ENCODE results near the gene EXT2.

EXT2 gene

DNA sequence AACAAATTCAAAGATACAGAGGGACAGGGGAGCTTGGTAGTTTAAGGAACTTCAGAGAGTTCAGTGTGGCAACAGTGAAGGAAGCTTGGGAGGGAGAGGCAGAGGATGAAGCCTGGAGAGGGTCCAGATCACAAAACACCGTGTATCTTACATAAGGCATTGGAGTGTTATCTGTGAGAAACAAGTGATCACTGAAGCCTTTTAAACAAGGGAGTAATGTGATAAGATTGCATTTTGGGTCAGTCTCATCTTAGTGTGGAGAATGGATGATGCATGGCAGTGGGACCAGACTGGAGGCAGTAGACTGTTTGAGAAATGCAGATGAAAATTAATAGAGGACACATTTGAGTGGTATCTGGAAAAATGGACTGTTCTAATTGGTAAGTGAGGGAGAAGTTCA is 79.4 kb downstream of the EXT2 start:
- DNase-seq = no peak

DNA sequence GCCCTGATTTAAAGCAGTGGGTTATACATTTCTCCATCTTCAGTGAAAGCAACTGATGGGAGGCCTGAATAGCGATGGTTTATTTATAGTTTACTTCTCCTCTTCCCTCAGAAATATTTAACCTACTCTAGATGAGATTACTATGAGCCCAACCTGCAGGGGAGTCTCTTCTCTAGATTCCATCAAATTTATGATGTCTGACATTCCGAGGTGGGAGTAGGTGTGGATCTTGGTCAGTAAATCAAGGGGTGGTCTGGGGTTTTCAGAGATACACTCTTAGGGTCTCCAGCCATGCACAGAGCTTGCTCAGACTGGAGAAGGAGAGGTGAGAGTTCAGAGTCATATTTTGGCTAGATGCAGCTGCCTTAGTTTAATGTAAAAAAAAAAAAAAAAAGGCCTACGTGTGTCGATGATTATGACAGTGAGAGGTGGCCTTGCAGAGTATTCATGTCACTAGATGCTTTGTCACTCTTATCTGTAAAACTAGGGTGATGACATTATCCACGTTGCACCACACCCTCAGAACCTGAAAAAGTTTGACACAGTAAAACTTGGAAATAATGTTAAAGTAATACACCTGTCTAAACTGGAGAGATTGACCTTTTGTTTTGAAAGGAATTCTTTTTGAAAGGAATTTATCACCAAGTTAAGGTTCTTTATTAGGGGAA is 81.2 kb downstream of the EXT2 start:
- DNase-seq = no peak

- no peak for DNase-seq
These were observed 82.4 kb downstream of the EXT2 start for GRCh38 chr11:44177905-44178304.

- DNase-seq = no peak
These were observed 82.9 kb downstream of the EXT2 start for GRCh38 chr11:44178381-44178780.

GRCh38 chr11:44179173-44179572 is 83.7 kb downstream of the EXT2 start:
- DNase-seq = no peak

- DNase-seq = no peak
These were observed 84.6 kb downstream of the EXT2 start for GRCh38 chr11:44180107-44180506.

DNA sequence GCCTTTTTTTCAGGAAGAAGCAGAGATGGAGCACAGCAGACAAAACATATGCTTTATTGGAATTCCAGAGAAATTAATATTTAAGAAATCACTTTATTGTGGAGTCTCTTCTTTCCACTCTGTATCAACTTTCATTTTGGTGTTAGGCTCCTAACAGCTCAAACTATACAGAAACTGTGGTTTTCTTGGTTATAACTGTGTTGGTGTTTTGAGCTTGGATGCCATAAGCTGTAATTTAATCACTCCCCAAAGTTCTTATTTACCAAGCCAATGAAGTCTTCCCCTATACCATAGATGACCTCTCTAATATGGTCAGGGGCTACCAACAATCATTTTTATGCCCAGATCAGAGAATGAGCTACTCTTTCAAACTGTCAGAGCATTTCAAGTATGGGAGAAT is 90.0 kb downstream of the EXT2 start:
- no peak for DNase-seq

- DNase-seq = no peak
These were observed 90.9 kb downstream of the EXT2 start for GRCh38 chr11:44186321-44186930.

- DNase-seq = no peak
These were observed 93.2 kb downstream of the EXT2 start for GRCh38 chr11:44188643-44189042.

DNA sequence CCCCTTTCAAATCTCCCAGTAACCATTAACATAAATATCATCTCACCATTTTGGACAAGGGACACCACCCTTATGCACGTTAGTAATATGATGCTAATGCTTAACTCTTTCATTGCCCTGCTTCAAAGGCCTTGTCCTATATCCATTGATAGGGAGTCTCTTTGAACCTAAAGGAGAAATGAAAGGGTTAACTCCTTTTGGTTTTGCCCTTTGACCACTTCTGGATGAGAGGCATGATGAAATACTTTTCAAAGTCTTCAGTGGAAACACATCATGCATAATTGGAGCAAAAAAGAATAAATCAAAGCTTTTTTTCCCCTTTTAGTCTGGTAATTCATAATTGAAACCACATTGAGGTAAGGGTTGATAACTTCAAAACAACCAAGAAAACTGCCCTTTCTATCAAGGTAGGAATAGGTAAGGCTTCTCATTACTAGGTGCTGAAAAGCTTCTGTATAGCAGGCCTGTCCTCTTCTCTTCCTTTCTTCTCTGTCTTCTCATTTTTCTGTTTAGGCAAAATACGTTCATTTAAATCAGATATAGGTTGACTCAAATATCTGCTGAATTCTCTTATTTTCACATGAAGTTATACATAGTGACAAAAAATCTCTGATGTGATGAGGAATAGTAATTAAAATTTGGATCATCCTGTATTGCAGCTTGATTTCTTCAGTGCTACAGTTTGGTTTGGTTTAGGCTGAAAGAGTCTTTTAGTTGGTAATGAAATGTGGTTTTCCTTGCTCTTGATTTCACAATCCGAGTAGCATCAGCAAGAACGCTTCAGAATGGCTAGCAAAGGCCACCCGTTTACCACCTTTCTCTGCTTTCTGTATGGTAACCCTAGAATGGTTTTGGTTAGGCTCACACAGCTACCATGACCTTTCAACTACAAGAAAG is 94.8 kb downstream of the EXT2 start:
- no peak for DNase-seq

DNA sequence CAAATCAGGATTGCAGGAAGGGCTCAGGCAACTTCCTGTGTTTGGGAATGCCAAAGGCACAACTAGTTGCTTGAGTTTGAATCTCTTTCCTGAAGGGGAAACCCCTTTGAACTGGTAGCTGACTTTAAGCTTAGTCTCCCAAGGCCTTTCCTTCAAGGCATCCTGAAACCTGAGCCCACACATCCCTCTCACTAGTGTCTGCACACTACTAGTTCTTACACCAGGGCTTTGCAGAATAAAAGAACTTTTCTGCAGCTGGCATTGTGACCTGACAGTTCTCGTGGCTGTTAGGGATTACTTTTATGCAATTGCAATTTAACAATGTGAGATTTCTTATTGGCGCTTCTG is 95.4 kb downstream of the EXT2 start:
- DNase-seq = no peak

DNA sequence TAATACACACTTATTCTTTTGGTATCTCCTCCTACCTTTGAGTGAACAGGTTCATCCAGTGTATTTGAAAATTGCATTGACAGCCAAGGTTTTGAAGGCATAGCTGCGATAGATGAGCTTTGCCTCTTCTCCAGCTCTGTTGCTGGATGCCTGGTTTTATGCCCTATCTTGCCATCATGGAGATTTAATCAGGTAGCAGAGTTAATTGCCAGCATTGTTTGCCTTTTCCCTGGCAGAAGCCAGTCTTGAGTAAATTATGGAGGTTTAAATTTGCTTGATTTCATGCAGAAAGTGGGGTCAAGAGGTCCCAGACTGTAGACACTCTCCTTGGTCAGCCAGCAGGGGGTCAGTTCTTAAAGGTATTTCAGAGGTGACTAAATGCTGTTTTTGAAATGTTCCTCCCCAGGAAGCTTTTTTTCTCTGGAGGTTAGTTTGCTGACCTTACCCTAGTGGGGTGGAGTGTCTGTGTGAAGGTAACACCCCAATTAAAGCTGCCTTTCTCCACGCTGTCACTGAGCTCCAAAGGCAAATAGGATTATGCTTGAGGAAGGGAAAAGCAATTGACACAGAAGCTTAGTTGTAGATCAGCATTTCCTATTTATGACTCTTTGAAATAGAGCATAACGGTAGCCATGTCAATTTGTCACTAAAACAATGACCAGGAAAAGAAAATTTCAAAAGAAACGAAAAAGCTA is 96.0 kb downstream of the EXT2 start:
- no peak for DNase-seq

DNA sequence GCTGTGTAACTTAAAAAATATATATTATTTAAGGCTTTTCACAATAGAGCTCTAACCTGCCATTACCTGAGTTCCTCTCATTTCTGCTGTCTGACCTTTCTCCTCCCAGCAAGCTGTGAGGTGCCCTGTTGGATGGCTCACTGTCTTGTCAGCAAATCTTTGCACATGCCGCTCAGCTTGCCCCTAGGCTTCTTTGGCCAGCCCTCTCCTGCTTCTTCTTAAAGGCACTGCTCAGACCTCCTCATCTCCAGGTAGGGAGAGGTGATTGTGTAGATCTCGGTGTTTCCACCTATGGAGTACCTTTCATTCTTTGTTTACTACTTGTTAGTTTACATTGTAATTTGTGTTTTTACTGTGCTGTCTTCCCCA is 96.5 kb downstream of the EXT2 start:
- DNase-seq = no peak

DNA sequence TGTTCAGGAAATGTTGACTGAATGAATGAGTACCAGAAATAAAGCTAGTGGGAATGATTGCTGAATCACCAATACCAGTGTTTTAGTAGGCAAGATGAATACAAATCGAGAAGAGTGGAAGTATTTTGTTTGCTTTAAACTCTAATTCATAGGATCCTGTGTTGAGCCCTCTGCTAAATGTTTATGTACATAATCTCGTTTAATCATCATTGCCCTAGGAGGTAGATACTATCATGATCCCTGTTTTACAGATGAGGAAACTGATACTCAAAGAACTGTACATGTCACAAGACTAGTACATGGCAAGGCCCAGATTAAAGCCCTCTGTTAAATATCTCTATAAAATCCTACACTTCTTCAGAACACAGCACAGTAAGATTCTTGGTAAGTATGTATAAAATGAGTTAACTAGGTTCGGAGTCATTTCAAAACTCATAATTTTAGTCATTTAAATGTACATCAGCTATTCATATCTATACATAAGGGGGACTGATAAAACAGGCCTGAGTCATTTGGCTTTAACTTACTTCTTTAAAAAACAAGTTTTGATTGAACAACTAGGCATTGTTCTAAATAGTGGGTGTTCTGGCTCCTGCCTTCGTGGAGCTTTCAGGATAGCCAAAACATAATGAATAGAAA is 97.1 kb downstream of the EXT2 start:
- no peak for DNase-seq

- DNase-seq = no peak
These were observed 98.4 kb downstream of the EXT2 start for GRCh38 chr11:44193856-44194255.

DNA sequence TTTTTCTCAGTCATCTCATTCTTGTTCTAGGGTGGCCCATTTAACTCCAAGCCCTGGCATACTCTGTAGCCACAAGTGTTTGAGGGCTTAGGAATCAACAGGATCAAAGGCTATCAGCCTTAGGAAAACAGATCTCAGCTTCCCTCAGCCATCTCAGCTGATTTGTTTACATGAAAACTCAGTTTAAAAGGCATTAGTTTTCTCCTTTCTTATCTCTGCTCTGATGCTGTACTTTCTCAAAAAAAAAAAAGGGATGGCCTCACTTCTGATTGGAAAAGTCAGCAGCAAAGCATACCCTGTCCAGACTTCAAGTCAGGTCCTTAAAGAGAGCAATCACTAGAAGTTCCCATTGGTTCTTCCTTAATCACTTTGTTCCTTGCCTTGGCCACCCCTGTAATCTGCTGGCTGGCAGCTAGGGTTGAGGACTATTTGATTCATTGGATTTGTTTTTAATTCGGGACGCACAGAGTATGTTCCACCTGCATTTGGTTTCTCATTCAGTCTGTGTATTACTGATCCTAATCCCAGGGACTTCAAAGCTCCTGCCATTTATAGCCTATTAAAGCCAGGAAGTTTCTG is 102.8 kb downstream of the EXT2 start:
- no peak for DNase-seq

- DNase-seq = no peak
These were observed 103.8 kb downstream of the EXT2 start for GRCh38 chr11:44199298-44199697.

DNA sequence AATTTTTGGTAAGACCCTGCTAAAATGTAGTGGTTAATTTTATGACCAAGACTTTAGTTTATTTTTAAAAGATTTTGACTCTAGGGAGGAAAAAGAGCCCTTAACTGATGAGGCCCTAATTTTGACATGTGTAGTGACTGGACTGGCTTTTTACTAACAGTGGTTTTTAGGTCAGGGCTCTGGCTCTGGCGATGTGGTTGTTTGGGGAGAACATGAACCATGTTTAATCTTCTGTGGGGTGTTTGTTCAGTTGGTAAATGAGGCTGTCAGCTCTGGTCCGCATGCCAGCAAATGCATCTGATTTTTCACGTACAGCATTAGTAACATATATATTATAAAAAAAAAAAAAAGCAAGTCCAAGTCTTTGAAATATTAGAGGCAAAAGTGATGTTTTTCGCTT is 104.3 kb downstream of the EXT2 start:
- DNase-seq = no peak

- no peak for DNase-seq
These were observed 108.0 kb downstream of the EXT2 start for GRCh38 chr11:44203270-44204043.

DNA sequence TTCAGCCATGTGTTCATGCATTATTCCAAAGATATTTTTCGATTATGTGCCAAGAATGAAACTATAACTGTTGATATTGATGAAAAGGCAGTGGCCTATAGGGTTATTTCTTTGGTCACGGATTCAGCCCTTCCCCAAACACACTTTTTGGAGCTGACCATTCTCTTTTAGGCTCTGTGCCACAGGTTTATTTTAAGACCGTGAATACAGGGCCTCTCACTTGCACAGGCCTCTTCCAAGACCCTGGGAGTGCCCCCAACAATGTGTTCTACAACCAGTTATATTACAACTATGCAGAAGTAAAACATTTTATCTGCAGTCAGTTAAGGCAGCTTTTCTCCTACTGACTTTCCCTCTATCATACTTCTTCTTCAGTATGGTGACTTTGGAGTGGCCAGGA is 109.9 kb downstream of the EXT2 start:
- no peak for DNase-seq

DNA sequence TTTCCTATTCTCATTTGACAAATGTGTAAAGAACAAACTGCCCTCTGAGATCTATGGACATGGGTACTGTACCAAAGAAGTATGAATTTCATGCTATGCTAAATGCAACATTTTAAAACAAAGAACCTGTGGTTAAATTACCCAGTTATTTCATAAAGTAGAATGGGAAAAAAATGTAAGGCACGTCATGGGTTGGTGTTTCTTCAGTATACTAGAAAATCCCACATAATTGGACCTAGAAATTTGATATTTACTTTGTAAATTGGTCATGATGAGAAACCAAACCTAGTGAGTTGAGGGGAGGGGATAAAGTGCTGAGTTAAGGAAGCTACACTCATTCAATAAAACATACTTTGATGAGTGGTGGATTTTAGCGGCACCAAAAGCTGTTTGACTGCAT is 110.4 kb downstream of the EXT2 start:
- DNase-seq = no peak

DNA sequence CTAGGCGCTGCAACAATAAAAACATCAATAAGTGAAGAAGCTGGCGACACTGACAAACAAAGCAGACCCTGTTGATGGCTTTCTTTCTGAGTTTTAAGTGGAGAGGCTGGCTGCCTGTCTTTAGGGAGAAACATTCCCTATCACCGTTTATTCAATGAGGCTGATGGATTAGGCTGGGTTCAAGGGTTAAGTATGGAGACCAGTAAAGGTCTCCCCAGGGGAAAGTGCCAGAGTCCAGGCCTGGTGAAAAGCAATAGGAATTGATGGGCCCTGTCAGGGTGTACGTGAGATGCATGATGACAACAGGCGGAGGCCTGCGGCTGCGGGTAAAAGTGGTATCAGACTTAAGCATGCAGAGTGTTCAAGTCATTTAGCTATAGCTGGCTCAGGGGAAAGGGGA is 111.8 kb downstream of the EXT2 start:
- no peak for DNase-seq

All from KG1 (cell line).